ENCODE results near the gene OR2S2.

OR2S2 gene

GRCh38 chr9:35910613-35911359 lies 47.2 kb downstream of the OR2S2 start:
- in situ Hi-C loops (cut with MboI; ENCODE audit: low sequenced_read_pairs), result no loop called here

GRCh38 chr9:35909687-35910612 lies 48.0 kb downstream of the OR2S2 start:
- in situ Hi-C loops (cut with MboI; ENCODE audit: low sequenced_read_pairs), result no loop called here

DNA sequence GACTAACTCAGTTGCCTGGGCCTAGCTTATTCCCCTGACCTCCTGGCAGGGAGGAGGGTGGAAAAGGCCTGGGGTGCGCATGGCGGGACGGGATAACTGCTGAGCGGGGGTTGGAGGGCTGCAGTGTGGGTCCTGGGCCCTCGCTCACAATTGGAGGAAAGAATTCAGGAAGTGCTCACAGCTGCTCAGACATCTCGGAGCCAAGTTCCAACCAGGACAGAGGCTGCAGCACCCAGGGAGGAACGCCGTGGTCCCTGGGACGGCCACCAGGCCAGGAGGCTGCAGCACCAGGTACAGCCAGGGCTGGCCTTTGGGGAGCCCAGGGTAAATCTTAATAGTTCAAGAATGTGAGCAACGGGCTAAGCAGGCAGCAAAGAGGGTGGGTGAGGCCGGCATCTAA lies 48.7 kb downstream of the OR2S2 start, which contains the start of gene SPAAR:
SPAAR (plus strand) TSS at position 217 of the 400 bp plus-strand sequence. CDS start 974 bp downstream, outside the sequence.
- in situ Hi-C loops (cut with MboI; ENCODE audit: low sequenced_read_pairs), result no loop called here

DNA sequence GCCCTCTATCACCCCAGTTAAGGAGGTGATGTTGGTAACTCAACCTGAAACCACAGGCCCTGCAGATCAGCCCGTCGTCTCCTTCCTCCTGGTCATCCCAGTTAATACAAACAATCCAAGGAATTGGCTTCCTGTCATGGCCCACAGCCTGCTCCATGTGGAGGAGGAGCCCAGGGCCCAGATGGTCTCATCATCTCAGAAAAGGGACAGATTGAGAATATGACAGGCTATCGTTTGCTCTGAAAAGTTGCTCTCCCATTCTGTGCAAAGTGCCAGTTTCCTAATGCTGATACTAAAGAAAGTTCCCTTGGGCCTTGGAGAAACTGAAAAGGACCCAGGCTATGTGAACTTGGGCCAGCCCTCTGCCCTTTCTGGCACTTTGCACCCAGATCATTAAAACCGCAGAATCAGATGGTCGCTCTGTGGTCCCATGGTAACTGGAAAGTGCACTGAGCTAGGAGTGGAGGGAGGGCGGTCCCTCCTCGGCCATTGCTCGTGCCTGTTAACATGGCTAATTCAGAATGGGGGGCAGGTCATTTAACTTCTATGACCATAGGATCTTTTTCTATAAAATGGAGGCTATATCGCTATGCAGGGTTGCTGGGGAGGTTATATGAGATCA lies 49.3 kb downstream of the OR2S2 start:
- in situ Hi-C loops (cut with MboI; ENCODE audit: low sequenced_read_pairs), result no loop called here

- in situ Hi-C loops (cut with MboI; ENCODE audit: low sequenced_read_pairs), result no loop called here
These were observed 50.0 kb downstream of the OR2S2 start for GRCh38 chr9:35907711-35908503.
